ENCODE data around the gene VAV3. TPM values are rescaled to one million over a fixed set of nuclear protein-coding genes. Genes with fewer than 3 reads are reported as not detected.

The VAV3 gene
- total RNA-seq, 1 donor: 0.09 TPM

DNA sequence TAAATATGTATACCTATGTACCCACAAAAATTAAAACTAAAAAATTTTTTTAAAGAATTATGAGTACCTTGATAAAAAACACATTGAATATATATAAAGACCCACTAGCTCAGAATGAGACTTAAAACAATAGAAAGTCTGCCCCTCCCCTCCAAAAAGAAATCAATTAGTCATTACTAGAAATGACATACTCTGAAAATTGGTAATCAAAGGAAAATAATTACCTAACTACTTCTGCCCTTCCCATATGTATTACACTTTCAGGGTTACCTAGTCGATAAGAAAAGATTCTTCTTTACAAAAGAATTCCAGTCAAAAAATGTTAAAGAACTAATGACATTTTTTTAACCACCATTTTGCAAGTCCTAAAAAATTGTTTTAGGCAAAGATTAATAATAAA lies 34.7 kb downstream of the VAV3 start:
- TF ChIP-seq, protein P1, sequence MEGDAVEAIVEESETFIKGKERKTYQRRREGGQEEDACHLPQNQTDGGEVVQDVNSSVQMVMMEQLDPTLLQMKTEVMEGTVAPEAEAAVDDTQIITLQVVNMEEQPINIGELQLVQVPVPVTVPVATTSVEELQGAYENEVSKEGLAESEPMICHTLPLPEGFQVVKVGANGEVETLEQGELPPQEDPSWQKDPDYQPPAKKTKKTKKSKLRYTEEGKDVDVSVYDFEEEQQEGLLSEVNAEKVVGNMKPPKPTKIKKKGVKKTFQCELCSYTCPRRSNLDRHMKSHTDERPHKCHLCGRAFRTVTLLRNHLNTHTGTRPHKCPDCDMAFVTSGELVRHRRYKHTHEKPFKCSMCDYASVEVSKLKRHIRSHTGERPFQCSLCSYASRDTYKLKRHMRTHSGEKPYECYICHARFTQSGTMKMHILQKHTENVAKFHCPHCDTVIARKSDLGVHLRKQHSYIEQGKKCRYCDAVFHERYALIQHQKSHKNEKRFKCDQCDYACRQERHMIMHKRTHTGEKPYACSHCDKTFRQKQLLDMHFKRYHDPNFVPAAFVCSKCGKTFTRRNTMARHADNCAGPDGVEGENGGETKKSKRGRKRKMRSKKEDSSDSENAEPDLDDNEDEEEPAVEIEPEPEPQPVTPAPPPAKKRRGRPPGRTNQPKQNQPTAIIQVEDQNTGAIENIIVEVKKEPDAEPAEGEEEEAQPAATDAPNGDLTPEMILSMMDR (IDR thresholded peaks at IDR 0.05; ENCODE audit: insufficient read depth, low read length): no peak
- H3K4me3 ChIP-seq (ENCODE audit: low read depth, low read length): no peak overlapping the region
- no peak for DNase-seq (ENCODE audit: low read depth)

DNA sequence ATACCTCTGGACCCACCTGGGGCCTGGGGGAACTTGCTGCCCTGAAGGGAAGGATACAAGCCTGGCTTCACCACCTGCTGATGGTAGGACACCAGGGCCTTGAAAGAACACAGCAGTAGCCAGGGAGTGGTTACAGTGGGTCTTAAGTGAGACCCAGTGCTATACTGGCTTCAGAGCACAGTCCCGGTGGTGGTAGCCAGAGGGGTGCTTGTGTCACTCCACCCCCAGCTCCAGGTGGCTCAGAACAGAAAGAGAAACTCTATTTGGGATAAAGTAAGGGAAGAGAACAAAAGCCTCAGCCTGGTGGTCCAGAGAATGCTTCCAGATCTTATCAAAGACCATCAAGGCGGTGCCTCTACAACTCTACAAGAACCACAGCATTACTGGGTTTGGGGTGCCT lies 37.2 kb downstream of the VAV3 start:
- no peak overlapping the region for H3K4me3 ChIP-seq (ENCODE audit: low read depth, low read length)
- TF ChIP-seq, protein P1 (IDR thresholded peaks at IDR 0.05; ENCODE audit: insufficient read depth, low read length): no peak
- no peak for DNase-seq (ENCODE audit: low read depth)

DNA sequence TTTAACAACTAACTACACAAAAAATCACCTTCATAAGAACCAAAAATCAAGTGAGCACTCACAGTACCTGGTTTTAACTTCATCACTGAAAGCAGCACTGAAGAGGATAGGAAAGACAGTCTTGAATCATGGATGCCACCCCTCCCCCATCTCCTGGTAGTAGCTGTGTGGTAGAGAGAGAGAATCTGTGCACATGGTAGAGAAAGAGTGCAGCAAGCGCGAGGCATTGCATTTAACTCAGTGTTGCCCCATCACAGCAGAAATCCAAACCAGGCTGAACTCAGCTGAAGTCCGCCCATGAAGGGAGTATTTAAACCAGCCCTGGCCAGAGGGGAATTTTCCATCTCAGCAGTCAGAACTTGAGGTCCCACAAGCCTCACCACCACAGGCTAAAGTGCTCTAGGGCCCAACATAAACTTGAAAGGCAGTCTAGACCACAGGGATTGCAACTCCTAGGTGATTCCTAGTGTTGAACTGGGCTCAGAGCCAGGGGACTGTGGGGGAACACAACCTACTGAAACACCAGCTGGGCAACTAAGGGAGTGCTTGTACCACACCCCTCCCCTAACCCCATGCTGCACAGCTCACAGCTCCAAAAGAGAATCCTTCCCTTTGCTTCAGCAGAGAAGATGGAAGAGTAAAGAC lies 38.4 kb downstream of the VAV3 start:
- TF ChIP-seq, protein P1 (IDR thresholded peaks at IDR 0.05; ENCODE audit: insufficient read depth, low read length): no peak
- DNase-seq (ENCODE audit: low read depth): no peak

DNA sequence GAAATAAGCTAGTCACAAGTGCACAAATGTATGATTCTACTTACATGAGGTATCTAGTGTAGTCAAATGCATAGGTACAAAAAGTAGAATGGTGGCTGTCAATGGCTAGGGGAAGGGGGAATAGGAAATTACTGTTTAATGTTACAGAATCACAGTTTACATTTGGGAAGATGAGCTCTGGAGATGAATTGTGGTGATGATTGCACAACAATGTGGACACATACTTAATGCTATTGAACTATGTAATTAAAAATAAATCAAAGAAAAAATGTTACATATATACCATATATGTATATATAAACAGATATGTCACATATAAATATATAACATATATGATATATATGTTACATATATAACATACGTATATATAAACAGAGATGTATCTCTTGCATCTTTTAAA lies 39.4 kb downstream of the VAV3 start:
- TF ChIP-seq, protein P1 (IDR thresholded peaks at IDR 0.05; ENCODE audit: insufficient read depth, low read length): no peak
- H3K4me3 ChIP-seq (ENCODE audit: low read depth, low read length): no peak overlapping the region
- DNase-seq (ENCODE audit: low read depth): no peak

More for the DNA sequence above, 38.4 kb downstream of the VAV3 start:
- no peak overlapping the region for H3K4me3 ChIP-seq (ENCODE audit: low read depth, low read length)

DNA sequence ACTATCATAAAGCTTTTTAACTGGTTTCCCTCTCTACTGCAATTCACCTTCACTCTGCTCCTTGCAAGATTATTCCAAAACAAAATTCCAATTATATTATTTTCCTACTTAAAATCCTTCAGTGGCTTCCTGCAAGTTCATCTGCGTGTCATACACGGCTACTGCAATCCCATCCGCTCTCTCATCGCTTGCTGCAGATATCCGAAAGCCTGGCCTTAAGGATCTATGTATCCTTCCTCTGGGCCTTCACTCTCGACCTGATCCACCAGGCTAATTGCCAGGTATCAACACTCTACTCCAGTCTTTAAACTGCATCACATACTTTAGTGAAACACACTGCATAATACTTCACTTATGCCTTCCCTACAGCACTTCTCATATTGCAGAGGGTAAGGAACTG lies 44.0 kb downstream of the VAV3 start:
- H3K4me3 ChIP-seq (ENCODE audit: low read depth, low read length): no peak overlapping the region
- no peak for DNase-seq (ENCODE audit: low read depth)
- TF ChIP-seq, protein P1 (IDR thresholded peaks at IDR 0.05; ENCODE audit: insufficient read depth, low read length): no peak

DNA sequence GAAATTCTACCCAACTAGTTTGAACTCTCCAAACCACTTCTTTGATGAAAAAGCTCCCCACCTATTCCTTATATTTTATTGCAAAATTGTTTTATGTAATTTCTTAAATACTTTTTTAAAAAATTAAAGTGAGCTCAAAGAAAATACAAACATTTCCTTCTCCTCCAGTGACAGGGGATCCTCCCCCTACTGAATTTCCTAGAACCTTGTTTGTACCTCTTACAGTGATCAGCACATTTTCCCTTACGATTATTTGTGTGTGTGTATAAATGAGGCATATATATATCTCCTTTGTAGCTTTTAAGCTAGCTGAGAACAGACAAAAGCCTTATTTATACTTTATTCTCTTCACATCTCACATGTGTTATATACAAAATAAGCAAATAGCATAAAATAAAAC lies 44.4 kb downstream of the VAV3 start:
- TF ChIP-seq, protein P1 (IDR thresholded peaks at IDR 0.05; ENCODE audit: insufficient read depth, low read length): no peak
- DNase-seq (ENCODE audit: low read depth): no peak
- H3K4me3 ChIP-seq (ENCODE audit: low read depth, low read length): no peak overlapping the region

DNA sequence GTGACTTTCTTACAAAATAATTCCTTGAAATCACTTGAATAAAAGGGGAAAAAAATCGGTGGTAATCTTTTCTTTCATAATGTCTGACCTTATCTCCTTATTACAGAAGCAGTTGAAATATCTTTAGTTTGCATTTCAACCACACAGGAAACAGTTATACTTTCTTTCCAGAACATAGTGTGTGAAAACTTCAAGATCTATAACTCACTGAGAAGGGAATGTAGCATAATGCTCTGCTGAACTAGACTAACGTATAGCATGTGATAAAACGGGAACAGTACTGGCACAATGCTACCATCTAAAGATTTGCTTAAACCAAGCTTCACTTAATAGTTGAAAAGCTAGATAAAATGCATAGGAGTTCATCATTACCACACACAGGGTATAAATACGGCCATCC lies 45.0 kb downstream of the VAV3 start:
- TF ChIP-seq, protein P1 (IDR thresholded peaks at IDR 0.05; ENCODE audit: insufficient read depth, low read length): no peak
- DNase-seq (ENCODE audit: low read depth): no peak
- no peak overlapping the region for H3K4me3 ChIP-seq (ENCODE audit: low read depth, low read length)
